Small intestine (tissue), 7 donors: Measurements from ENCODE around the gene GRAMD1A. TPM values are rescaled to one million over a fixed set of nuclear protein-coding genes. Genes with fewer than 3 reads are reported as not detected.
"Not testable (repeated sequence)": the region's sequence is repeated elsewhere in the genome, so short reads cannot be mapped to it uniquely, and the experiment has no call there.

ENCODE experiments used
- DNase-seq, 2 donors: peaks; one replicate each; pipeline versions ENCODE4 v3.0.0 to v3.0.0-alpha.2; 2013
- FAIRE-seq: peaks from 2 replicates; lab custom pipeline; 2012; peaks lifted over from hg19 to GRCh38; lab: Jason Lieb, UNC
- H3K27ac ChIP-seq, 3 donors: one replicate each; pipeline ENCODE4 v1.5.1; 2013; ENCODE audit warnings: low read length in 2 of 3, mild to moderate bottlenecking in 2 of 3, control low read depth in 1 of 3, inconsistent platforms in 1 of 3, low read depth in 1 of 3, moderate library complexity in 1 of 3
- H3K27me3 ChIP-seq, 3 donors: one replicate each; pipeline ENCODE4 v1.6.1; 2013; ENCODE audit warnings: low read length in 3 of 3, inconsistent platforms in 1 of 3; ENCODE audit not compliant: control insufficient read depth in 3 of 3, insufficient read depth in 3 of 3
- H3K36me3 ChIP-seq, 3 donors: one replicate each; pipeline ENCODE4 v1.6.1; 2013; ENCODE audit warnings: low read length in 3 of 3, inconsistent platforms in 1 of 3, low read depth in 1 of 3, mild to moderate bottlenecking in 1 of 3, moderate library complexity in 1 of 3; ENCODE audit not compliant: control insufficient read depth in 3 of 3, insufficient read depth in 2 of 3
- H3K4me1 ChIP-seq, 3 donors: one replicate each; pipeline ENCODE4 v1.6.1; 2013; ENCODE audit warnings: low read length in 2 of 3, inconsistent platforms in 1 of 3, low read depth in 1 of 3, mild to moderate bottlenecking in 1 of 3, moderate library complexity in 1 of 3; ENCODE audit not compliant: control insufficient read depth in 3 of 3, insufficient read depth in 2 of 3
- H3K4me3 ChIP-seq, 3 donors: one replicate each; pipeline ENCODE4 v1.5.1; 2013; ENCODE audit warnings: low read length in 3 of 3, control low read depth in 1 of 3, inconsistent platforms in 1 of 3, low read depth in 1 of 3, mild to moderate bottlenecking in 1 of 3, moderate library complexity in 1 of 3
- H3K9me3 ChIP-seq, 2 donors: one replicate each; pipeline ENCODE4 v1.6.1; 2013; ENCODE audit warnings: low read depth in 1 of 2, low read length in 1 of 2; ENCODE audit not compliant: control insufficient read depth in 2 of 2, insufficient read depth in 1 of 2
- WGBS, 3 donors: extraction: QIAGEN DNeasy Blood & Tissue Kit; methylation state at CpG; one replicate each; pipeline ENCODE4 v1.1.7; 2013; 5-methylcytosine and 5-hydroxymethylcytosine counted together
- polyA plus RNA-seq, 4 donors: library from polyadenylated mRNA; stranded (reverse) in 3 of 4; unstranded in 1 of 4; fragments of 200-250 nt in 3 of 4; fragments of 120-200 nt in 1 of 4; gene quantifications; one replicate each; pipeline versions ENCODE4 v1.2.1 to v1.2.3, GENCODE V29; 2013
- donor health status: healthy with polysubstance abuse.
- donor health status: control.
- donor health status: control.
- donor health status: Bipolar disorder and iron deficiency.
- donor health status: healthy.

Gene GRAMD1A
- polyA plus RNA-seq, 4 donors = 2.0 to 47.0 (median 22.3) TPM

DNA sequence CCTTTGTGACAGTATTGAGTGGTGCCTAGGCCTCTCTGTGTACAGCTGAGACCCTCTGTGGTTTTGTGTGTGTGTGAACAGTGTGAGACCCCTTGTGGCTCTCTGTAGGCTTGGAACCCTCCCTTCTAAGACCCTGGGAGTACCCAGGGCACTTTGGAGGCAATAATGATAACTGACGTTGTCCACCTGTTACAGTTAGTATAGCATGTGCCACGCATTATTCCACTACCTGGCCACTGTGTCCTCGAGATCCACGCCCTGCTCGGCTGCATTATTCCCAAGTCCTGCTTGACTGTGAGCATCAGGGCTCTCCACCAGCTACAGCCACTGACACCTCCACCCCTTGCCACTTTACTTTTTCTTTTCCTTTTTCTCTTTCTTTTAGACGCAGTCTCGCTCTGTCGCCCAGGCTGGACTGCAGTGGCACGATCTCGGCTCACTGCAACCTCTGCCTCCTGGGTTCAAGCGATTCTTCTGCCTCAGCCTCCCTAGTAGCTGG, 2.0 kb downstream of the GRAMD1A start:
- H3K4me3 ChIP-seq = no peak overlapping the region
- peak overlapping the region in 1 of 3 donors; percentile 26 for H3K27ac ChIP-seq
- FAIRE-seq = no peak
- 58 to 76% (median 65%) methylated on average over 11 of the region's 11 CpGs for WGBS, 3 donors
- DNase-seq = no peak
- no peaks in the 10 kb centered on the region for H3K27me3 ChIP-seq
- no peaks in the 10 kb centered on the region for H3K9me3 ChIP-seq
- peaks cover 0 to 57% (median 11%) of the 10 kb centered on the region in 3 donors for H3K4me1 ChIP-seq
- peaks cover 0 to 43% (median 0%) of the 10 kb centered on the region in 3 donors for H3K36me3 ChIP-seq

DNA sequence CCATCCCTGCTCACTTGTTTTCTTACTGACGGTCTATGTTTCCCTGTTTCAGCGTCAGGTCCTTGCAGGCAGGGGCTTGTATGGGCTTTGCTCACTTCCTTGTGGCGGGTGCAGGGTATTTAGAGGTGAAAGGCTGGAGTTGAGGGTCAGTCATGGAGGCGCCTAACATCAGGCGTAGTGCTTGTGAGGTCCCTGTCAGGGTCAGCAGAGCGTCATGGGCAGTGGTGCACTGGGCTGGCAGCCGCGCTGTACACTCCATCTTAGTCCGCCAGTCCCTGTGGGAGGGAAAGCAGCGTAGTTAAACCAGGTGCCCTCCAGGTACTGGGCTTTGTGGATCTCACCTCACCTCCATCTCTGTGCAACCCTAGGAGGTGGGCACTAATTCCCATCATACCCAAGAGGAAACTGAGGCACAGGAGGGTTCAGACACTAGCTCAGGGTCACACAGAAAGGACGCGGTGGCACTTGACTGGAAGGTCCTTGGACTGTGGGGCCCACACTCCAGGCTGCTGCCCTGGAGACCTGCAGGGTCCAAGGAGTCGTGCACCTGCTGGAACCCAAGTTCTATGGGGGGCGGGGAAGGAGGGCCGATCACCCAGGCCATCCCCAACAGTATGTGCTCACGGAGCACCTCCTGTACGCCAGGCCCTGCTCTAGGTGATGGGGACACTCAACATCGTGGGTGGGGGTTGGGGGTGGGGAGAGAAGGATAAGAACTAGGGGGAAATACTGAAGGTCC, 4.6 kb downstream of the GRAMD1A start:
- no peak overlapping the region for H3K4me3 ChIP-seq
- H3K4me1 ChIP-seq = peaks cover 0 to 48% (median 11%) of the 10 kb centered on the region in 3 donors
- WGBS, 3 donors = 44 to 75% (median 62%) methylated on average over 18 of the region's 18 CpGs
- peak overlapping the region in 2 of 3 donors; percentile 75 to 82 for H3K27ac ChIP-seq
- DNase-seq = no peak
- FAIRE-seq = no peak
- H3K36me3 ChIP-seq = peaks cover 0 to 56% (median 0%) of the 10 kb centered on the region in 3 donors
- no peaks in the 10 kb centered on the region for H3K27me3 ChIP-seq
- H3K9me3 ChIP-seq = no peaks in the 10 kb centered on the region

DNA sequence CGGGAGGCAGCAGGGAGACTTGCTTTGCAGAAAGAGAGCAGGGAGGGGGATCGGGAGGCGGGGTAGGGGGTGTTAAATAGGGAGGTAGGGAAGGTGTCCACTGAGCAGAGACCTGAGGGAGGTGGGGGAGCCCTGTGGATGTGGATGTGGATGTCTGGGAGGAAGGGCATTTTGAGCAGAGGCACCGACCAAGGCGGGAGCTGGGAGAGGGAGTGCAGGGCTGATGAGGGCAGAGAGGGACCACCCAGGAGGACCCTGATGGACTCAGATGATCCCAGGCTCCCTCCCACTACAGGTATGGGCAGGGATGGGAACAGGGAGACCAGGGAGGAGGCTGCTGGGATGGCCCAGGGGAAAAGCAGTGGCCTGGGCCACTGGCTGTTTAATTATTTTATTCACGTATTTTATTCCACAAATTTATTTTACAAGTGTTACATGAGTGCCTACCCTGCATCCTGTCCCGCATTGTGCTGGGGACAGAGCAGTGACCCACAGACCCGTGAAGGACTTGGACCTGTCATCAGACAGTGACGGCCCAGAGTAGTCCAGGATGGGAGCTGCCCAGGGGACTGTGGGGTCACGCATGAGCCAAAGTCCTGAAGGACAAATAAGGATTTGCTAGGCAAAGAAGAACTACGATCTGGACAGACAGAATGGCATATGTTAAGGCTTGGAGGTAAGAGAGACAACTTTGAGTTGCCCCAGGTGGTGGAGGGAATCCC, 5.3 kb downstream of the GRAMD1A start:
- Histone ChIP-seq H3K27ac (peak overlapping the region in 2 of 3 donors; percentile 13 to 75), H3K4me1 (peaks cover 0 to 45% (median 9%) of the 10 kb centered on the region in 3 donors)
- no peak for DNase-seq

DNA sequence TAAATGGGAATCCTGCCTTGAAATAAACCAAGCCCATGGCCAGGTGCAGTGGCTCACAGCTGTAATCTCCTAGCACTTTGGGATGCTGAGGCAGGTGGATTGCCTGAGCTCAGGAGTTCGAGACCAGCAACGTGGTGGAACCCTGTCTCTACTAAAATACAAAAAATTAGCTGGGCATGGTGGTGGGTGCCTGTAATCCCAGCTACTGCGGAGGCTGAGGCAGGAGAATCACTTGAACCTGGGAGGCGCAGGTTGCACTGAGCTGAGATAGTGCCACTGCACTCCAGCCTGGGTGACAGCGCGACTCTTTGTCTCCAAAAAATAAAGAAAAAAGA, 5.9 kb downstream of the GRAMD1A start:
- H3K27me3 ChIP-seq, FAIRE-seq, H3K9me3 ChIP-seq, H3K4me3 ChIP-seq, DNase-seq: not testable (repeated sequence)
- Histone ChIP-seq H3K27ac (peak overlapping the region in 2 of 3 donors; percentile 13 to 75), H3K4me1 (peaks cover 0 to 45% (median 9%) of the 10 kb centered on the region in 3 donors), H3K36me3 (peaks cover 0 to 69% (median 0%) of the 10 kb centered on the region in 3 donors)
- 9 to 69% (median 40%) methylated on average over 6 of the region's 6 CpGs for WGBS, 3 donors

More for the DNA sequence above, 5.3 kb downstream of the GRAMD1A start:
- WGBS, 3 donors = 52 to 70% (median 69%) methylated on average over 11 of the region's 11 CpGs
- Histone ChIP-seq H3K27me3 (no peaks in the 10 kb centered on the region), H3K4me3 (no peak overlapping the region), H3K36me3 (peaks cover 0 to 63% (median 0%) of the 10 kb centered on the region in 3 donors), H3K9me3 (no peaks in the 10 kb centered on the region)
- FAIRE-seq = no peak

DNA sequence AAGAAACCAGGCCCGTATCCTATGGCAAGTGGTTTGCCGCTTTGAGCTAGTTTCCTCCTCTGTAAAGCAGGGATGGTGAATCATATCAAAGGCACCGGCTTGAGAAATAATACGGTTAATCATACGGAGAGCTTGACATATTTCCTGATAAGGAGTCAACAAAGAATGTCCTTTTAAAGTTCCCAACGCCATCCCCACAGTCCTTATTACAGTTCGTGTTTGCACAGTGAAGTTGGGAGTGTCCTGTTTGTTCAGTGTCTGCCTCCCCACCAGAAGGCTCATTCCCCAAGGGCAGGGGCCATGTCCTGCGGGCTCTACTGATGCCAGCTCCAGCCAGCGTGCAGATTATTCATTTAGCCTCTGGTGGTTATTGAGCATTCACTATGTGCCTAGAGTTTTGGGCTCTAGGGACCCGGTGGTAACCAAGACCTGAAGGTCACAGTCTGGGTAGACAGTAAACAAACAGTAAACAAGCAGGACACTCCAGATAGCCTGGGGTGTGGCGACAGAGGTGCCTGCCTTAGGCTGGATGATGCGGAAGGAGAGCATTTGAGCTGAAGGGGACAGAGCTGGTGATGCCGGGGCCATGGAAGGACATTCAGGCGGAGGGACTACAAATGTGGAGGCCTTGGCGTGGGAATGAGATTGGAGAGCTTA, 6.3 kb downstream of the GRAMD1A start:
- peak overlapping the region in 2 of 3 donors; percentile 75 to 87 for H3K27ac ChIP-seq
- 14 to 62% (median 36%) methylated on average over 15 of the region's 15 CpGs for WGBS, 3 donors
- H3K27me3 ChIP-seq = no peaks in the 10 kb centered on the region
- FAIRE-seq = no peak
- H3K4me3 ChIP-seq = no peak overlapping the region
- peaks cover 0 to 45% (median 9%) of the 10 kb centered on the region in 3 donors for H3K4me1 ChIP-seq
- peaks cover 0 to 74% (median 0%) of the 10 kb centered on the region in 3 donors for H3K36me3 ChIP-seq
- DNase-seq = peak; percentile 90 to 93
- H3K9me3 ChIP-seq = no peaks in the 10 kb centered on the region

DNA sequence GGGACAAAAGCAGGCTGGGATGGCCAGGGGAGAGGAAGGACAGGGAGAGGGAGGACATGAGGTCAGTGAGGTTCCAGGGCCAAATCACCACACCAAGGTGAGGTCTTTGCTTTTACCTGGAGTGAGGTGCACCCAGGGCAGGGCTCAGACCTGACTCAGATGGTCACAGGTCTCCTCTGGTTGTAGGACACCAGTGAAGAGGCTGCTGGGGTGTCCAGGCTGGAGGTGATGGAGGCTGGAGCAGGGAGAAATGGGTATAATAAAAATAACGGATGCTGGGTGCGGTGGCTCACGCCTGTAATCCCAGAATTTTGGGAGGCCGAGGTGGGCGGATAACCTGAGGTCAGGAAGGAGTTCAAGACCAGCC, 6.9 kb downstream of the GRAMD1A start:
- no peak for FAIRE-seq
- H3K9me3 ChIP-seq = no peaks in the 10 kb centered on the region
- peaks cover 0 to 77% (median 2%) of the 10 kb centered on the region in 3 donors for H3K36me3 ChIP-seq
- 59 to 80% (median 80%) methylated on average over 5 of the region's 5 CpGs for WGBS, 3 donors
- H3K27me3 ChIP-seq = no peaks in the 10 kb centered on the region
- peak overlapping the region in 2 of 3 donors; percentile 54 to 87 for H3K27ac ChIP-seq
- DNase-seq = no peak
- peaks cover 0 to 45% (median 9%) of the 10 kb centered on the region in 3 donors for H3K4me1 ChIP-seq
- no peak overlapping the region for H3K4me3 ChIP-seq

DNA sequence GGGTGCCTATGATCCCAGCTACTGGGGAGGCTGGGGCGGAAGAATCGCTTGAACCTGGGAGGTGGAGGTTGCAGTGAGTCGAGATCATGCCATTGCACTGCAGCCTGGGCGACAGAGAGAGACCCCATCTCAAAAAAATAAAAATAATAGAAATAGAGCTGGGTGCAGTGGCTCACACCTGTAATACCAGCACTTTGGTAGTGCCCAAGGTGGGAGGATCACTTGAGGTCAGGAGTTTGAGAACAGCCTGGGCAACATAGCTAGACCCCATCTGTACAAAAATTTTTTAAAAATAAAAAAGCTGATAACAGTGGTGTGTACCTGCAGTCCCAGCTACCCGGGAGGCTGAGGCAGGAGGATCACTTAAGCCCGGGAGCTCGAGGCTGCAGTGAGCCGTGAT, 7.3 kb downstream of the GRAMD1A start:
- Histone ChIP-seq H3K27ac (peak overlapping the region in 1 of 3 donors; percentile 87), H3K36me3 (peaks cover 0 to 78% (median 3%) of the 10 kb centered on the region in 3 donors), H3K4me1 (peaks cover 0 to 45% (median 9%) of the 10 kb centered on the region in 3 donors)
- not testable (repeated sequence) for H3K4me3 ChIP-seq, H3K27me3 ChIP-seq, H3K9me3 ChIP-seq, DNase-seq, FAIRE-seq
- WGBS, 3 donors = 96 to 99% (median 98%) methylated on average over 8 of the region's 8 CpGs

DNA sequence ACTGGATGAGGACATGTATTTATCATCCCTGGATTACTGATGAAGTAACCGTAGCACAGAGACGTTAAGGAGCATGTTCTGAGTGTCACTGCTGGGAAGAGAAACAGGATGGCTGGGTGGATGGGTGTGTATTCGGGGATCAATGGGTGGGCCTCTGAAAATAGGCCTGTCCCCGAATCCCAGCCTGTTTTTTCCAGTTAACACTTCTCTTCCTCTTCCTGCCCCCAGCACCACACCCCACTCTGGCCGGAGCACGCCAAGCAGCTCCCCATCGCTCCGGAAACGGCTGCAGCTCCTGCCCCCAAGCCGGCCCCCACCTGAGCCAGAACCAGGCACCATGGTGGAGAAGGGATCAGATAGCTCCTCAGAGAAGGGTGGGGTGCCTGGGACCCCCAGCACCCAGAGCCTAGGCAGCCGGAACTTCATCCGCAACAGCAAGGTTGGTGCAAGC, 8.8 kb downstream of the GRAMD1A start:
- Histone ChIP-seq H3K27ac (no peak overlapping the region), H3K4me3 (no peak overlapping the region), H3K9me3 (no peaks in the 10 kb centered on the region), H3K27me3 (no peaks in the 10 kb centered on the region), H3K4me1 (peaks cover 5 to 31% (median 9%) of the 10 kb centered on the region in 3 donors), H3K36me3 (peaks cover 0 to 81% (median 3%) of the 10 kb centered on the region in 3 donors)
- no peak for DNase-seq
- FAIRE-seq = no peak
- WGBS, 3 donors = 80 to 95% (median 91%) methylated on average over 12 of the region's 12 CpGs
